ENCODE results near the gene RNU2-63P.

RNU2-63P gene

GRCh38 chr2:88016960-88017779 is 823 bp upstream of the RNU2-63P start:
- H3K27ac ChIP-seq: peak overlapping the region; percentile 81

GRCh38 chr2:88011011-88011410 is 5.3 kb downstream of the RNU2-63P start:
- no peak overlapping the region for H3K27ac ChIP-seq
- TF ChIP-seq, protein P1, sequence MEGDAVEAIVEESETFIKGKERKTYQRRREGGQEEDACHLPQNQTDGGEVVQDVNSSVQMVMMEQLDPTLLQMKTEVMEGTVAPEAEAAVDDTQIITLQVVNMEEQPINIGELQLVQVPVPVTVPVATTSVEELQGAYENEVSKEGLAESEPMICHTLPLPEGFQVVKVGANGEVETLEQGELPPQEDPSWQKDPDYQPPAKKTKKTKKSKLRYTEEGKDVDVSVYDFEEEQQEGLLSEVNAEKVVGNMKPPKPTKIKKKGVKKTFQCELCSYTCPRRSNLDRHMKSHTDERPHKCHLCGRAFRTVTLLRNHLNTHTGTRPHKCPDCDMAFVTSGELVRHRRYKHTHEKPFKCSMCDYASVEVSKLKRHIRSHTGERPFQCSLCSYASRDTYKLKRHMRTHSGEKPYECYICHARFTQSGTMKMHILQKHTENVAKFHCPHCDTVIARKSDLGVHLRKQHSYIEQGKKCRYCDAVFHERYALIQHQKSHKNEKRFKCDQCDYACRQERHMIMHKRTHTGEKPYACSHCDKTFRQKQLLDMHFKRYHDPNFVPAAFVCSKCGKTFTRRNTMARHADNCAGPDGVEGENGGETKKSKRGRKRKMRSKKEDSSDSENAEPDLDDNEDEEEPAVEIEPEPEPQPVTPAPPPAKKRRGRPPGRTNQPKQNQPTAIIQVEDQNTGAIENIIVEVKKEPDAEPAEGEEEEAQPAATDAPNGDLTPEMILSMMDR (IDR thresholded peaks at IDR 0.05): no peak
- no peak for TF ChIP-seq ZFX (IDR thresholded peaks at IDR 0.05; ENCODE audit: borderline replicate concordance)

More at GRCh38 chr2:88016960-88017779, 823 bp upstream of the RNU2-63P start:
- TF ChIP-seq ZFX (IDR thresholded peaks at IDR 0.05; ENCODE audit: borderline replicate concordance): no peak
- TF ChIP-seq, protein P1 (IDR thresholded peaks at IDR 0.05): no peak

DNA sequence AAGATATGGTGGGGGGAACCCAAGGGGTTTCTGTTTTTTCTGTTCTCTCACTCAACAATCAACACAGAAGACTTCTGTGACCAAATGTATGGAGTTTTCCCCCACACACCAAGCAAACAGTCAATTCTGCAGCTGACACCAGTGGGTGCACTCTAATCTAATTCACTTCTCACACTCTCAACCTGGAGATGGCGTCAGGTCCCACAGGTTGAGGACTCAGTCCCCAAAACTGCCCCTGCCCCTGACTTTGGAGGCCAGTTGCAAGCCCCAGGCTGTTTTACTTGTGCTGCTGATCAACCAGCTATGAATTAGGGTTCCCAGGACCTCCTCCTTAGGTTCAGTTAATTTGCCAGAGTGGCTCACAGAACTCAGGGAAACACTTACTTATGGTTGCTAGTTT is 6.2 kb downstream of the RNU2-63P start:
- no peak for TF ChIP-seq ZFX (IDR thresholded peaks at IDR 0.05; ENCODE audit: borderline replicate concordance)
- TF ChIP-seq, protein P1 (IDR thresholded peaks at IDR 0.05): no peak
- H3K27ac ChIP-seq: no peak overlapping the region

GRCh38 chr2:88006912-88007439 is 9.4 kb downstream of the RNU2-63P start:
- TF ChIP-seq, protein P1 (IDR thresholded peaks at IDR 0.05): no peak
- no peak for TF ChIP-seq ZFX (IDR thresholded peaks at IDR 0.05; ENCODE audit: borderline replicate concordance)
- no peak overlapping the region for H3K27ac ChIP-seq

DNA sequence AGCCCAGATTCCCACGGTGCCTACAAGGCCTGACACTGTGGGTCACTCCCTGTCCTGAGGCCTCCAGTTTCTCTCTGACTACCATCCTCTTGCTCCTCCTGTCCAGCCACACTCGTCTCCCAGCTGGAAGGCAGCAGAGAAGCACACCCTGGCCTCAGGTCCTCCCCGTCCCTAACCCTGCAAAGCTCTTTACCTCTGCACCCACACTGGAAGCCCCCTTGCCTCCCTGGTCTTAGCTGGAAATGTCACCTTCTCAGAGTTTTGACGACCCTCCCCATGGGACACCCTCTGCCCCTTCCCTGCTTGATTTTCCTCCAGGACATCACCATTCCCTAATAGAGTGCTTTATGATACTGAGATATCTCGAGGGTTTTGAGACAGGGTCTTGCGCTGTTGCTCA is 10.6 kb downstream of the RNU2-63P start:
- H3K27ac ChIP-seq: no peak overlapping the region
- TF ChIP-seq, protein P1 (IDR thresholded peaks at IDR 0.05): no peak
- TF ChIP-seq ZFX (IDR thresholded peaks at IDR 0.05; ENCODE audit: borderline replicate concordance): no peak

- no peak overlapping the region for H3K27ac ChIP-seq
Observed at GRCh38 chr2:88003074-88003755, 13.1 kb downstream of the RNU2-63P start.

More at GRCh38 chr2:88003074-88003755, 13.1 kb downstream of the RNU2-63P start:
- TF ChIP-seq ZFX (IDR thresholded peaks at IDR 0.05; ENCODE audit: borderline replicate concordance): no peak
- TF ChIP-seq, protein P1 (IDR thresholded peaks at IDR 0.05): no peak
